OCI-LY7 (cell line): ENCODE measurements around the gene RABL3.

ENCODE experiments used
- CTCF ChIP-seq: fragments of 200-600 bp; sonication (generic); conservative IDR thresholded peaks from 2 replicates; pipeline ENCODE4 v1.5.1; 2014; ENCODE audit warnings: mild to moderate bottlenecking, antibody characterized with exemption, low read length, moderate library complexity, mixed read lengths
- EZH2phosphoT487 ChIP-seq: fragments of 200-600 bp; sonication (generic); IDR thresholded peaks from 2 replicates; pipeline ENCODE4 v1.6.1; 2018; ENCODE audit warnings: low read depth, borderline replicate concordance, mild to moderate bottlenecking, mixed run types, antibody characterized with exemption, low read length, moderate library complexity, mixed read lengths

- TF ChIP-seq CTCF (no peak), EZH2phosphoT487 (no peak)
Measured at GRCh38 chr3:120641696-120642246, 100.5 kb downstream of the RABL3 start.
